KOPT-K1 (cell line): ENCODE measurements around the gene PIAS3.
"Not testable (repeated sequence)": the region's sequence is repeated elsewhere in the genome, so short reads cannot be mapped to it uniquely, and the experiment has no call there.

Experiments used
- H3K27ac ChIP-seq: fragments of 200-600 bp; sonication (generic); 2 replicates; pipeline ENCODE4 v1.5.1; 2016; ENCODE audit warnings: antibody characterized with exemption, mild to moderate bottlenecking, low read depth, low read length; ENCODE audit not compliant: poor library complexity, severe bottlenecking
- H3K36me3 ChIP-seq: fragments of 200-600 bp; sonication (generic); 2 replicates; pipeline ENCODE4 v1.5.1; 2017; ENCODE audit warnings: antibody characterized with exemption, mild to moderate bottlenecking, low read length, moderate library complexity; ENCODE audit not compliant: insufficient read depth
- H3K9me3 ChIP-seq: fragments of 200-600 bp; sonication (generic); 2 replicates; pipeline ENCODE4 v1.5.1; 2017; ENCODE audit warnings: antibody characterized with exemption, low read length, mild to moderate bottlenecking; ENCODE audit not compliant: insufficient read depth, poor library complexity, severe bottlenecking

PIAS3 gene

GRCh38 chr1:145849356-145850160 lies 9.3 kb downstream of the PIAS3 start:
- Histone ChIP-seq H3K9me3 (no peaks in the 10 kb centered on the region), H3K36me3 (peaks cover 38% of the 10 kb centered on the region), H3K27ac (no peak overlapping the region)

GRCh38 chr1:145847827-145848226 lies 11.1 kb downstream of the PIAS3 start:
- Histone ChIP-seq H3K36me3 (peaks cover 39% of the 10 kb centered on the region), H3K9me3 (no peaks in the 10 kb centered on the region), H3K27ac (no peak overlapping the region)

GRCh38 chr1:145846201-145846612 lies 12.7 kb downstream of the PIAS3 start:
- Histone ChIP-seq H3K9me3 (no peaks in the 10 kb centered on the region), H3K27ac (peak overlapping the region; percentile 60), H3K36me3 (peaks cover 54% of the 10 kb centered on the region)

- Histone ChIP-seq H3K36me3 (peaks cover 54% of the 10 kb centered on the region), H3K9me3 (no peaks in the 10 kb centered on the region), H3K27ac (peak within 1 kb of the TSS; percentile 60)
Measured at GRCh38 chr1:145845514-145846161, 13.2 kb downstream of the PIAS3 start, which contains the start of gene NUDT17. Gene NUDT17 (plus strand): TSS chr1:145845630. CDS start chr1:145845641, 11 bp downstream.

GRCh38 chr1:145845144-145845513 lies 13.8 kb downstream of the PIAS3 start:
- Histone ChIP-seq H3K36me3 (peaks cover 55% of the 10 kb centered on the region), H3K27ac (peak overlapping the region; percentile 60), H3K9me3 (no peaks in the 10 kb centered on the region)

- H3K36me3 ChIP-seq, result peaks cover 59% of the 10 kb centered on the region
- H3K27ac ChIP-seq, result no peak overlapping the region
Measured at GRCh38 chr1:145843031-145843430, 15.8 kb downstream of the PIAS3 start.

GRCh38 chr1:145837656-145838055 lies 21.2 kb downstream of the PIAS3 start:
- peaks cover 100% of the 10 kb centered on the region for H3K36me3 ChIP-seq
- no peaks in the 10 kb centered on the region for H3K9me3 ChIP-seq
- H3K27ac ChIP-seq, result no peak overlapping the region

More at GRCh38 chr1:145843031-145843430, 15.8 kb downstream of the PIAS3 start:
- H3K9me3 ChIP-seq, result no peaks in the 10 kb centered on the region

- H3K27ac ChIP-seq, H3K9me3 ChIP-seq: not testable (repeated sequence)
- H3K36me3 ChIP-seq, result peaks cover 100% of the 10 kb centered on the region
Measured at GRCh38 chr1:145830810-145831209, 28.1 kb downstream of the PIAS3 start.

GRCh38 chr1:145828367-145829026 lies 30.4 kb downstream of the PIAS3 start:
- Histone ChIP-seq H3K27ac (no peak overlapping the region), H3K9me3 (no peaks in the 10 kb centered on the region), H3K36me3 (peaks cover 80% of the 10 kb centered on the region)

- Histone ChIP-seq H3K27ac (no peak overlapping the region), H3K36me3 (peaks cover 74% of the 10 kb centered on the region)
Measured at GRCh38 chr1:145827966-145828365, 30.9 kb downstream of the PIAS3 start.

GRCh38 chr1:145826030-145826429 lies 32.9 kb downstream of the PIAS3 start:
- Histone ChIP-seq H3K9me3 (no peaks in the 10 kb centered on the region), H3K27ac (no peak overlapping the region), H3K36me3 (peaks cover 55% of the 10 kb centered on the region)

More at GRCh38 chr1:145827966-145828365, 30.9 kb downstream of the PIAS3 start:
- no peaks in the 10 kb centered on the region for H3K9me3 ChIP-seq

GRCh38 chr1:145824499-145824842 lies 34.4 kb downstream of the PIAS3 start:
- Histone ChIP-seq H3K9me3 (no peaks in the 10 kb centered on the region), H3K27ac (peak overlapping the region; percentile 70), H3K36me3 (peaks cover 39% of the 10 kb centered on the region)

- Histone ChIP-seq H3K36me3 (peaks cover 33% of the 10 kb centered on the region), H3K27ac (peak within 1 kb of the TSS; percentile 70)
Measured at GRCh38 chr1:145823565-145824498, 35.0 kb downstream of the PIAS3 start, which contains the start of the genes POLR3C and RNF115. Gene POLR3C (plus strand): TSS chr1:145824200. CDS start chr1:145825777, 1,577 bp downstream. Gene RNF115 (minus strand): TSS chr1:145824095. CDS start chr1:145823873, 222 bp downstream.

GRCh38 chr1:145822779-145823331 lies 36.0 kb downstream of the PIAS3 start:
- H3K36me3 ChIP-seq, result peaks cover 23% of the 10 kb centered on the region
- H3K9me3 ChIP-seq, H3K27ac ChIP-seq: not testable (repeated sequence)

More at GRCh38 chr1:145823565-145824498, 35.0 kb downstream of the PIAS3 start, which contains the start of the genes POLR3C and RNF115:
- H3K9me3 ChIP-seq, result no peaks in the 10 kb centered on the region
